Measurements from ENCODE around the gene CD22. TPM values are rescaled to one million over a fixed set of nuclear protein-coding genes. Genes with fewer than 3 reads are reported as not detected.
"Not testable (repeated sequence)": the region's sequence is repeated elsewhere in the genome, so short reads cannot be mapped to it uniquely, and the experiment has no call there.

Gene CD22
- polyA plus RNA-seq, 12 donors, result 0.34 to 7.6 (median 0.60) TPM; not detected in 2

DNA sequence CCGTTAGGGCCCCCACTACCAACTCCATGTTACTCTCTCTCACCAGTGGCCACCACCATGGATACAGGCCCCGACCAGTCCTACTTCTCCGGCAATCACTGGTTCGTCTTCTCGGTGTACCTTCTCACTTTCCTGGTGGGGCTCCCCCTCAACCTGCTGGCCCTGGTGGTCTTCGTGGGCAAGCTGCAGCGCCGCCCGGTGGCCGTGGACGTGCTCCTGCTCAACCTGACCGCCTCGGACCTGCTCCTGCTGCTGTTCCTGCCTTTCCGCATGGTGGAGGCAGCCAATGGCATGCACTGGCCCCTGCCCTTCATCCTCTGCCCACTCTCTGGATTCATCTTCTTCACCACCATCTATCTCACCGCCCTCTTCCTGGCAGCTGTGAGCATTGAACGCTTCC, 29.8 kb downstream of the CD22 start:
- not testable (repeated sequence) for DNase-seq

GRCh38 chr19:35359395-35359794, 30.4 kb downstream of the CD22 start:
- DNase-seq, result not testable (repeated sequence)

DNA sequence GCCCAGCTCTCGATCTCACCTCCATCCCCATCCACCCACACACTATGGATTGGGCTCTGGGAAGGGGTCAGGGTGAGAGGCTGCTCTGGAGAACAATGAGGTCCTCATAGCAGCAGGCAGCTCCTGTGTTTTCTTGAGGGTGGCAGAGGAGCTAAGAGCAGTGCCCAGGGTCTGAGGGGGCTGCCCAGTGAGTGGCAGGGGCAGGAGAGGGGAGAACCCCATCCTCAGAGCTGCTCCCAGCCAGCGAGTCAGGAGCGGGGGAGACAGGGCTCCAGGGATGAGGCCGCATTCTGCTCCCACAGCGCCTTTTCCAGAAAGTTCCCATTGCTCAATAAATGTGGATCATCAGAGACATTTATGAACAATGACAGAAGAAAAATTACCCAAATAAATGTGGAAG, 31.1 kb downstream of the CD22 start:
- not testable (repeated sequence) for DNase-seq

- no peak for DNase-seq
Observed at GRCh38 chr19:35360880-35361420, 32.0 kb downstream of the CD22 start.

- DNase-seq, result no peak
Observed at GRCh38 chr19:35362261-35363000, 33.4 kb downstream of the CD22 start.

DNA sequence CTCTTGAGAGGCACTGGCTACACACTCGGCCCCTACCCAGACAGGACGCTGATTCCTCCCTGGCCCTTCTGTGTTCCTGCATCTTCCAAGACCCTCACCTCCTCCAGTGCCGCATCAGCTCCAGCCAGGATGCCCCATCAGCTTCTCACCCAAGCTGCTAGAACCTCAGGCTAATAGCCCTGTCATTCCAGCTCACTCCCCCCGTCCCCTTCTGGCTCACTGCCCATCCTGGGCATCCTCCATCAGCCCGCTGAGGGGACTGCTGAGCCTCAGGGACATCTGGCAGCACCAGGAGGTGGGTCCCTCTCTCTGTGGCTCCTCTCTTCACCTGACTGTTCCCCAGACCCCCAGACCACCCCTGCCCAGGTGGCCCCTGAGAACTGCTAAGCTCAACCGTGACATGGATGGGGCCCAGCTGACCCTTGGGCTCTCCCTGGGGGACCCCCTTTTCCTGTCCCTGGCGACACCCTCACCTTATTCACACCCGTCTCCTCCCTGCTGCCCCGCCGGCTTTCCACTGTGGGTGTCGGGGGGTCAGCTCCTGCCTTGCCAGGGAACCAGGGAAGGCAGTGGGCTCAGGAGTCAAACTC, 34.1 kb downstream of the CD22 start:
- DNase-seq, result no peak

- no peak for DNase-seq
Observed at GRCh38 chr19:35363711-35364425, 34.9 kb downstream of the CD22 start.

- DNase-seq, result no peak
Observed at GRCh38 chr19:35365303-35365702, 36.3 kb downstream of the CD22 start.

- no peak for DNase-seq
Observed at GRCh38 chr19:35368378-35368777, 39.4 kb downstream of the CD22 start.

GRCh38 chr19:35369522-35369921, 40.5 kb downstream of the CD22 start:
- no peak for DNase-seq

- DNase-seq, result no peak
Observed at GRCh38 chr19:35370722-35371121, 41.7 kb downstream of the CD22 start, which contains the start of gene GPR42. Gene GPR42, plus strand, starts transcription at chr19:35371068. Its CDS starts 292 bp downstream, at chr19:35371360.

- no peak for DNase-seq
Observed at GRCh38 chr19:35373492-35373891, 44.5 kb downstream of the CD22 start.

GRCh38 chr19:35374031-35374430, 45.0 kb downstream of the CD22 start:
- not testable (repeated sequence) for DNase-seq

DNA sequence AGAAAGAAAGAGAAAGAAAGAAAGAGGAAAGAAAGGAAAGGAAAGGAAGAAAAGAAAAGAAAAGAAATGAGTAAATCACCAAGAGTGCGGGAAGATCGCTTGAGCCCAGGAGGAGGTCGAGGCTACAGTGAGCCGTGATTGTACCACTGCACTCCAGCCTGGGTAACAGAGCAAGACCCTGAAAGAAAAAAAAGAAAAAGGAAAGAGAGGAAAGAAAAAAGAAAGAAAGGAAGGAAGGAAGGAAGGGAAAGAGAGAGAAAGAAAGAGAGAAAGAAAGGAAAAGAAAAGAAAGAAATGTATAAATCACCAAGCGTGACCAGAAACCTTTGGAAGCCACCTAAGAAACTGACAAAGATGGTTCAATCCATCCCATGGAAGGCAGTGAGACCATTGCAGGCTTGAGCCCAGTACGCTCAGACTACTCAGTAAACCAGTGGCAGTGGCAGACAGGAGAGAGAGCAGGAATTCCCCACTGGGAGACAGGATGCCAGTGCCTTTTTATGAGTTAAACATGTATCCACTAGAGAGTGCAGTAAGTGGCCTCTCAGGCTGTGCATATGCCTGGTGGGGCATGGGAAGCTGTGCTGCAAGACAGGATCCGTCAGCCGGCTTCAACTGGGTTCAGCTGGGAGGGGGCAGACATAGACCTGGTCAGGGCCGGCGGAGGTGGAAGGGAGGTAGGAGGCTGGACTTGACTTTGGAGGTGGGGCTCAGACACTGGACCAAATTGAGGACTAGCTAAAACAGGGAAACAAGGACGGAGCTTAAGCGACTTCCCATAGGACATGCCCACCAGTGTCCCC, 46.7 kb downstream of the CD22 start:
- DNase-seq, result no peak

GRCh38 chr19:35377656-35378055, 48.7 kb downstream of the CD22 start:
- DNase-seq, result no peak

GRCh38 chr19:35378356-35378755, 49.4 kb downstream of the CD22 start:
- DNase-seq, result no peak

GRCh38 chr19:35379545-35379944, 50.6 kb downstream of the CD22 start:
- DNase-seq, result not testable (repeated sequence)

DNA sequence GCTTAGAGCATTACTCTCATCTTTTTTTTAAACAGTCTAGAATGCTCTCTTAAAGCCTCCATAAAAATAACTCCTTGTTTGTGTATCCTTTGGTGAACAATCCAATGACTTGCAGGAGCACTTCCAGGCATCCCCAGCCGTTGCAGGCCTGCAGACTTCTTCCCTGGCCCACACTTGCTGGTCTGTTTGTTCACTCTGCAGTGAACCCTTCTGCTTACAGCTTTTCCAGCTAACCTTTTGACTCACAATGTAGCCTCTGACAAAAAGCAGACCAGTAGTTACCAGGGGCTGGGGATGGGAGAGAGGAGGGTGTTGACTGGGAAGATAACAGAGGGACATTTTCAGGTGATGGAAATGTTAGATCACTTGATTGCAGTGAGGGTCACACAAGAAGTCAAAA, 51.0 kb downstream of the CD22 start:
- no peak for DNase-seq

- no peak for DNase-seq
Observed at GRCh38 chr19:35380450-35381124, 51.6 kb downstream of the CD22 start.

GRCh38 chr19:35381318-35381717, 52.3 kb downstream of the CD22 start:
- no peak for DNase-seq

DNA sequence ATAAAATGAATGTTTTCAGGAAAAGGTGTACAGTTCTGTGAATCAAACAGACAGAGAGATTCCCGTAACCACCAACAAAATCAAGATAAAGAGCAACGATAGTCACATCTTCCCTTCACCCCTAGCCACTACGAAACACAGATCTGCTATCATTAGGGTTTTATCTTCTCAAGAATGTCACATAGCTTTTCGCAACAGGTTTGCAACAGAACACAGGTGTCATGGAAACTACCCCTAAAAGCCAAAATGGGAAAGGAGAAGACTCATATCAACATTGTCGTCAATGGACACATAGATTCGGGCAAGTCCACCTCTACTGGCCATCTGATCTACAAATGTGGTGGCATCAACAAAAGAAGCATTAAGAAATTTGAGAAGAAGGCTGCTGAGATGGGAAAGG, 52.9 kb downstream of the CD22 start:
- no peak for DNase-seq
